GM10248 (cell line): ENCODE data around the gene SPPL2B.

Experiments
- CTCF ChIA-PET: fragments of 300-600 bp; sonication (Branson Sonifier 250); formaldehyde crosslinking; extraction: SDS; loops from one replicate; lab custom pipeline; 2021; ENCODE audit warnings: antibody characterized with exemption; lab: Yijun Ruan, JAX
- POLR2A ChIA-PET: fragments of 350-650 bp; sonication (Branson Sonifier 250); formaldehyde crosslinking; extraction: SDS; loops from one replicate; lab custom pipeline; 2020; ENCODE audit warnings: antibody characterized with exemption; lab: Yijun Ruan, JAX
- DNase-seq: peaks from one replicate; pipeline ENCODE4 v3.0.0; 2012; ENCODE audit errors: extremely low spot score
- TF ChIP-seq, protein P1 (sequence below): IDR thresholded peaks from 2 replicates; pipeline ENCODE4 v1.5.1; 2012; ENCODE audit warnings: mild to moderate bottlenecking, low read depth; ENCODE audit errors: extremely low read depth, missing control alignments, control extremely low read depth

The SPPL2B gene

DNA sequence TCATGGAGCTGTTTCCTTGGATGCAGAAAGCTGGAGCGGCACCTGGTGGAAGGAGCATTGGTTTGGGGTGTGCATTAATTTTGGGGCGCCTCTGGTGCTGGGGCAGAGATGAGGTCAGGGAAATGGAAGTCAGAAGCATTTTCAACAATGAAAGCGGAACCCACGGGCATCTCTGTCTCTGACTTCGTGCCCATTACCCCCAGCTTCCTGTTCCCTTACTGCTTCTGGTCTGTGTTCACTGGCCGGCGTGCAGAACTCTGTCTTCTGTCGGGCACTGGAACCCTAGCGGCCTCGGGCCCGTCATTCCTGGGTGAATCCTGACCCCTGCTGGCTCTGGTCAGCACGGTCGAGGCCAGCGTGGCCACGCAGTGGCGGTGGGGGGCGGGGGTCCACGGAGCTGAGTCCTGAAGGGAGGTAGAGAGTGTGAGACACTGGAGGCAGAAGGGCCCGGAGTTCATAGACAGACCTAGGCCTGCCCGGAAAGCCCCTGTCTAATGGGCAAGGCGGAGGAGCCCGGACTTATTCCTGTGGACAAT, 12.6 kb upstream of the SPPL2B start:
- DNase-seq, result peak; percentile 65
- ChIA-PET POLR2A (no interaction called here), CTCF (interaction anchor here (0.6 to 3.6 kb wide), 15 partner anchors 8 to 164 kb away, joined by 3 to 17 read pairs (median 3); partner anchors contain the start of genes AP3D1 and PLEKHJ1)
- TF ChIP-seq, protein P1, sequence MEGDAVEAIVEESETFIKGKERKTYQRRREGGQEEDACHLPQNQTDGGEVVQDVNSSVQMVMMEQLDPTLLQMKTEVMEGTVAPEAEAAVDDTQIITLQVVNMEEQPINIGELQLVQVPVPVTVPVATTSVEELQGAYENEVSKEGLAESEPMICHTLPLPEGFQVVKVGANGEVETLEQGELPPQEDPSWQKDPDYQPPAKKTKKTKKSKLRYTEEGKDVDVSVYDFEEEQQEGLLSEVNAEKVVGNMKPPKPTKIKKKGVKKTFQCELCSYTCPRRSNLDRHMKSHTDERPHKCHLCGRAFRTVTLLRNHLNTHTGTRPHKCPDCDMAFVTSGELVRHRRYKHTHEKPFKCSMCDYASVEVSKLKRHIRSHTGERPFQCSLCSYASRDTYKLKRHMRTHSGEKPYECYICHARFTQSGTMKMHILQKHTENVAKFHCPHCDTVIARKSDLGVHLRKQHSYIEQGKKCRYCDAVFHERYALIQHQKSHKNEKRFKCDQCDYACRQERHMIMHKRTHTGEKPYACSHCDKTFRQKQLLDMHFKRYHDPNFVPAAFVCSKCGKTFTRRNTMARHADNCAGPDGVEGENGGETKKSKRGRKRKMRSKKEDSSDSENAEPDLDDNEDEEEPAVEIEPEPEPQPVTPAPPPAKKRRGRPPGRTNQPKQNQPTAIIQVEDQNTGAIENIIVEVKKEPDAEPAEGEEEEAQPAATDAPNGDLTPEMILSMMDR, result peak; percentile 57

DNA sequence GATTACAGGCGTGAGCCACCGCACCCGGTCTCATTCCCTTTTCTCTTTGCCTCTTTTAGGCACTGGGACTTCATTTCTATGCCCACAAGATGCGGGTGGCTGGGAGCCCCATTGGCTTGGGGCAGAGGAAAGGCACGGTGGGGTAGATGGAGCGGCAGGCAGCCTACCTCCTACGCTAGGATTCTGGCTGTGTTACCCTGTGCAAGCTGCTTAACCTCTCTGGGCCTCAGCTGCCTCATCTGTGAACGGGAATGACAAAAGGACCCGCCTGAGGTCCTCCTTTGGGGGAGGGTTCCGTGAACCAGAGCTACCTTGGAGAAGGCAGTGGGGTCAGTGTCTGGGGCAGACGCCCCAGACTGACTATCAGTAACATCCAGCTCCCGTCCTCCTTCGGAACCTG, 11.2 kb upstream of the SPPL2B start:
- DNase-seq, result no peak
- POLR2A ChIA-PET, result interaction anchor here (0.7 to 1.1 kb wide), 3 partner anchors 15 to 156 kb away, joined by 3 read pairs; no protein-coding TSS in a partner anchor
- TF ChIP-seq, protein P1, result no peak
- CTCF ChIA-PET, result interaction anchor here (1.2 to 3.6 kb wide), 4 partner anchors 11 to 79 kb away, joined by 3 to 17 read pairs (median 7); no protein-coding TSS in a partner anchor

GRCh38 chr19:2317756-2318155, 10.7 kb upstream of the SPPL2B start:
- TF ChIP-seq, protein P1, result no peak
- DNase-seq, result no peak
- ChIA-PET CTCF (interaction anchor here (3.6 kb wide), 1 partner anchor 12 kb away, joined by 17 read pairs; no protein-coding TSS in a partner anchor), POLR2A (interaction anchor here (0.7 to 1.1 kb wide), 3 partner anchors 16 to 155 kb away, joined by 3 read pairs; no protein-coding TSS in a partner anchor)

- TF ChIP-seq, protein P1, result no peak
- DNase-seq, result no peak
- ChIA-PET CTCF (interaction anchor here (3.6 kb wide), 1 partner anchor 13 kb away, joined by 17 read pairs; no protein-coding TSS in a partner anchor), POLR2A (interaction anchor here (0.6 kb wide), 1 partner anchor 9 kb away, joined by 6 read pairs; no protein-coding TSS in a partner anchor)
Measured at GRCh38 chr19:2318923-2319322, 9.6 kb upstream of the SPPL2B start.

- CTCF ChIA-PET, result interaction anchor here (1.4 kb wide), 1 partner anchor 163 kb away, joined by 3 read pairs; no protein-coding TSS in a partner anchor
- POLR2A ChIA-PET, result no interaction called here
- TF ChIP-seq, protein P1, result no peak
- no peak for DNase-seq
Measured at GRCh38 chr19:2319551-2319950, 8.9 kb upstream of the SPPL2B start.

DNA sequence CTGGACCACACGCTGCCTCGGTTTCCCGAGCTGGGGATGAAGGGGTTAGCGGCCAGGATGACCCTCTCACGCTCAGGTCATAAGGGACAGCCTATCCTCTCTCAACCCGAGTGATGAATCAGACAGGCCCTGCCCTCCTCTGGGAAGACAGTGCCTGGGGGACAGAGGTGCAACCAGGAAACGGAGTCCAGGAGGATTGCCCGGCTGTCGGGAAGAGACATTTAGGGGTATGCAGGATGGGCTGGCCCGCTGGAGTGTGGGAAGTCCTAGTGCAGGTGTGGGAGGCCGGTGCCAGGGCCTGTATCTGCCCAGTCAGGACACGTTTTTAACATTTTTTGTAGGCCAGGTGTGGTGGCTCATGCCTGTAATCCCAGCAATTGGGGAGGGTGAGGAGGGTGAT, 8.4 kb upstream of the SPPL2B start:
- POLR2A ChIA-PET, result no interaction called here
- CTCF ChIA-PET, result interaction anchor here (1.4 kb wide), 1 partner anchor 164 kb away, joined by 3 read pairs; no protein-coding TSS in a partner anchor

More for the DNA sequence above, 8.4 kb upstream of the SPPL2B start:
- no peak for DNase-seq
- TF ChIP-seq, protein P1, result no peak
